WI38 (cell line): ENCODE results near the gene NOS1.

Experiments used
- H3K4me3 ChIP-seq: 2 replicates; pipeline ENCODE4 v1.5.1; 2011; ENCODE audit warnings: low read depth, mild to moderate bottlenecking, control low read depth, low read length
- TF ChIP-seq, protein P1 (sequence below): IDR thresholded peaks from 2 replicates; pipeline ENCODE4 v1.5.1; 2012; ENCODE audit warnings: low read depth, mild to moderate bottlenecking, control low read depth, low read length

The NOS1 gene

DNA sequence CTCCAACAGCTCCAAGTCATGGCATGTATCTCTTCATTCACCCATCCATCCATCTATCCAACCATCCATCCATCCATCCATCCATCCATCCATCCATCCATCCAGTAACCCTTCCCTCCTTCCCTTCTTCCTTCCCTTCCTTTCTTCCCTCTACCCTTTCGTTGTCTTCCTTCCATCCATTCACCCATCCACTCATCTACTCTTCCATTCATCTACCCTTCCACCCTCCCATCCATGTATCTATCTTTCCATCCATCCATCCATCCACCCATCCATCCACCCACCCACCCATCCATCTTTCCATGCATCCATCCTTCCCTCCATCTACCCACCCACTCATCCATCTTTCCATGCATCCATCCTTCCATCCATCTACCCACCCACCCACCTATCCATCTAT lies 117.9 kb downstream of the NOS1 start:
- no peak overlapping the region for H3K4me3 ChIP-seq
- TF ChIP-seq, protein P1, sequence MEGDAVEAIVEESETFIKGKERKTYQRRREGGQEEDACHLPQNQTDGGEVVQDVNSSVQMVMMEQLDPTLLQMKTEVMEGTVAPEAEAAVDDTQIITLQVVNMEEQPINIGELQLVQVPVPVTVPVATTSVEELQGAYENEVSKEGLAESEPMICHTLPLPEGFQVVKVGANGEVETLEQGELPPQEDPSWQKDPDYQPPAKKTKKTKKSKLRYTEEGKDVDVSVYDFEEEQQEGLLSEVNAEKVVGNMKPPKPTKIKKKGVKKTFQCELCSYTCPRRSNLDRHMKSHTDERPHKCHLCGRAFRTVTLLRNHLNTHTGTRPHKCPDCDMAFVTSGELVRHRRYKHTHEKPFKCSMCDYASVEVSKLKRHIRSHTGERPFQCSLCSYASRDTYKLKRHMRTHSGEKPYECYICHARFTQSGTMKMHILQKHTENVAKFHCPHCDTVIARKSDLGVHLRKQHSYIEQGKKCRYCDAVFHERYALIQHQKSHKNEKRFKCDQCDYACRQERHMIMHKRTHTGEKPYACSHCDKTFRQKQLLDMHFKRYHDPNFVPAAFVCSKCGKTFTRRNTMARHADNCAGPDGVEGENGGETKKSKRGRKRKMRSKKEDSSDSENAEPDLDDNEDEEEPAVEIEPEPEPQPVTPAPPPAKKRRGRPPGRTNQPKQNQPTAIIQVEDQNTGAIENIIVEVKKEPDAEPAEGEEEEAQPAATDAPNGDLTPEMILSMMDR = no peak

DNA sequence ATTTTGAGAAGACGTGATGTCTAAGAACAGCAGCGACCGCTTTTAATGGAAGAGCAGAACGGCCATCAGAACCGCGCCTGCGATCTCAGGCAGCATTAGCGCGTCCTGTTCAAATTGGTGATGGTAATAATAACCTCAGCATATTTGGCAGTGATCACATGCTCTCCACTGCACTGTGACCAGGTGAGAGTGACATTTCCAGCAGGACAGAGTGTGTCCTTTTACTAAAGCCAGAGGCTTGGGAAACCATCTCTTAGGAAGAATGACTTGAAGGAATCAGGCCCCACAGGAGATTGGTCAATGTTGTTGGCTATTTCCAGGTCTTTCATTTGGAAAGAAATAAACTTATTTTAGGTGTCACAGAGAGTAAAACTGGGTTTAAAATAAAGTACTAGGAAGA lies 119.7 kb downstream of the NOS1 start:
- TF ChIP-seq, protein P1 = no peak
- H3K4me3 ChIP-seq = no peak overlapping the region

DNA sequence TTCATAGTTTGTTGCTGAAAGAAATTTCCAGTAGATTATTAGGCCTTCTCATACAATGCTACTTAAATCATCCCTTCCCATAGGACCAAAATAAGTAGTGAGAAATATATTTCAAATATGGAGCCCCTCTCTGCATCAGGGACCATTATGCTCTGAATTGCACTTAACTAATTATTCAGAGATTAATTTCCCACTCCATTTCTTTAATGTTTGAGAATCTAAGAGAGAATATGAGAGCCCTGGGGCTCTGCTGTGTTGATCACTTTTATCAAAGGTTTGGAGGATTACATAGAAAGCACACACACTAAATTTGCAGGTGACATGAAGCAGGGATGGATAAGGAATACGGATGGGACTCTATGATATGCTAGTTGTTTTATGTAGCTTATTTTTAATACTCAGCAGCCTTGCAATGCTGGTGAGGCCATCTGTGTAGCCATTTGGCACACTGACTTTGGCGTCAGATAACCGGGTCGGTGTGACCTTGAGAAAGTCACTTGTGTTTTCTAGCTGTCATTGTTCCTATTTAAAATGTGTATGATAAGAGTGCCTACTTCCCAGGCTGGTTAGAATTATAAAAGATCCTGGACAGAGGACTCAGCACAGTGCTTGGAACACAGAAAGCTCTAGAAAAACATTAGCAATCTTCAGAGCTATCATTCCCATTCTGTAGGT lies 121.2 kb downstream of the NOS1 start:
- H3K4me3 ChIP-seq = no peak overlapping the region
- TF ChIP-seq, protein P1 = no peak

DNA sequence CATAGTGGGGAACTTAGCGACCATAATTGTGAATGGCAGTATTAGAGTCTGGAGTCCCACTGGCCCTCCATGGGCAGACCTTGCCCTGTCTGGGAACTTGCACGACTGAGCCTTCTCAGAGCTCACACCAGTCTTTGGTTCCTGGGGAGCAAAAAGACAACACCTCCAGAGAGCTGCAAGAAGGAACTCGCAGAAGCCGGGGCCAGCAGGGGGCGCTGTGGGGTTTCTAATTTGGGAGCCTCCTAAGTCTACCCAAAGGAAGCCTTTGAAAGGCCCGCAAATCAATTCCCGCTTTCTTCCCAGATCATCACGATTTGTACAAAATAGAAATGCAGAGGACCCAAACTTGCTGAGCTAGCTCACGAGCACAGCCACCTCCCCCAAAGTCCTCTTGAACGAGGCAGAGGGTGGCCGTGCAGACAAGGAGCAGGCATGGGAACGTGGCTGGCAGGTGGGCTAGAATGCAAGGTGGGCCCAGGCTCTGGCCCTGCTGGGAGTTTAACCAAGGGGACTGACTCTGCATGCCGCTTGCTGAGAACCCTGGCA lies 124.9 kb downstream of the NOS1 start:
- H3K4me3 ChIP-seq = no peak overlapping the region
- TF ChIP-seq, protein P1 = peak; percentile 76

DNA sequence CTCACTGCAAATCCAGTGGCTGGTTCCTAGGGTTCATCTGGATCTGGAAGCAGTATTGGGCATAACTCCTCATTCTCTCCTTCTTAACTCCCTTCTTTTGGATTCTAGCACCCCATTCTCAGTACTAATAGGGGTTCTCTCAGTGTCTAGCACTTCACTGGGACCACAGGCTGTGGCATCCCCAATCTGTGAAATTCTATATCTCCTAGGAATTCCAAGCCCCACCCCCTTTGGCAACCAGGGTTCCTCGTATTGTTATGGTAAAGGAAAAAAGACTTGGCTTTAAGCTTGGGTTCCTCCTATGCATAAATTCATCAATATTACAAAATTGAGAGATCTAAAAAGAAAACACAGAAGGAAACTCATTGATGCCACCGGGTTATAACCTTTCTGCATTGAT lies 126.2 kb downstream of the NOS1 start:
- TF ChIP-seq, protein P1 = no peak
- no peak overlapping the region for H3K4me3 ChIP-seq

DNA sequence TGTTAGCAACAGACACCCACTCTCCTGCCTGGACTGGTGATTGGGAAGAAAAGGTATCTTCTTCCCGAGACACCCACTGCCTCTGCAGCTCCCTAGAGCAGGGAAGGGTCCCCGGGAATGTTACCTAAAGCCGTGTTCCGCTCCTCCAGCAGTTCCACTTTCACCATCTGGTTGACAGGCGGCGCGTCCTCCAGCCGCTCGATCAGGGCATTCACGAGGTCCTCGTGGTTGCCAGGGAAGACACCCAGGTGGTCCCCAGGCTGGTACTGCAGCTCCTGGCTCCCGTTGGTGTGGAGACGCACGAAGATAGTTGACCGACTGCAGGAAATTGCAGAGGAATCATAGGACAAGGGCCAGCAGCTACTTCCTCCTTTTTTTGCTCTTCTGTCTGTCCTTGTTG lies 127.0 kb downstream of the NOS1 start:
- TF ChIP-seq, protein P1 = no peak
- H3K4me3 ChIP-seq = no peak overlapping the region

DNA sequence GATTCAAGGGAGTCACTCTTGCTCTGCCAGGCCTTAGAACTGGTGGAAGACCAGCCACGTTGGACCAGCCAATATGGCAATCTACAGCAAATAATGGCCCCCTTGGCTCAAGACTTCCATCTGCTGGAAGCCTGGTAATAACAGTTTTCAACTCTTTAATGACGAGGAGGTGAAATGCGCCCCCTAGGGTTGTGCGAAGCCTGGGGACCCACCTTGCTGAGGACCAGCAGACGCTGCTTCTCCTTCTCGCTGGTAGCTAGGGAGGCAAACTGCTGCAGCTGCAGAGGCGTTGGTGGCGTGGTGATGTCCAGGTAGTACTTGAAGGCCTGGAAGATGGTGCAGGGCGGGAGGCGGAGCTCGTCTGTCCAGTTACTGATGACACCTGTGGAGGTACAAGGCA lies 129.7 kb downstream of the NOS1 start:
- H3K4me3 ChIP-seq = no peak overlapping the region
- TF ChIP-seq, protein P1 = no peak
